NCI-H146 (cell line): Measurements from ENCODE around the gene PLCG2.

ENCODE experiments used
- DNase-seq: peaks from one replicate; lab custom pipeline; 2025; lab: John Stamatoyannopoulos, UW

PLCG2 gene

DNA sequence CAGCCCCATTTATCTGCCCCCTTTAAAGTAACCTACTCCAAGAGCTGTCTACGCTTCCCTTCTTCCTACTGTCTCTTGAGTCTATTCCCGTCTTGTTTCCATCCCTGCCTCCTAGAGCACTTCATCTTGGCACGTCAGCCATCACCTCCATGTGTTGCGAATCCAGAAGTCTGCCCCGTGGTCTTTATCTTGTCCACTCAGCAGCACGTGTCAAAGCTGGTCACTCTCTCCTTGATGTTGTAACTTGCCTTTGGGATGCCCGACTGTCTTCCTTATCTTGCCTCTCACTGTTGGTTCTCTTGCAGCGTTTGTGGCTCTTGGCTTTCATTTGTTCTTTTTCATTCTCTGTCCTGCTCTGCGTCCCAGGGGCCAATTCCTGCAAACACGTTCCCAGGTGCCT is 99.4 kb downstream of the PLCG2 start:
- DNase-seq, result no peak

DNA sequence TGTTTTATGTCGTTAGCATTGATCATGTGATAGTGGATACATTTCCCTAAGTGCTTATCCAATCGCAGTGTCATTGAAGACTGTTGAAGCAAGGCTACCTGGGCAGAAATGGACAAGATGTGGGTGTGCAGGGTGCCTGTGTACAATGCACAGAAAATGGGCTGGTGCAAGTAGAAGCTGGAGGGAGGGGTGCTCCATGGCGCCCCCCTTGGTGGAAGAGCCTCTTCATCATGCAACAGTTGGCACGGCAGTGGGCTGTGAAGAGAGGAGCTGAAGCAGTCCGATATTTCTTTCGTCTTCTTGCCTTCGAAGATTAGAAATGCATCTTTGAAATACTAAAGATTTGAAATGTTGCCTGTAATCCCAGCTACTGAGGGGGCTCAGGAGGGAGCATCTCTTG is 100.5 kb downstream of the PLCG2 start:
- no peak for DNase-seq

DNA sequence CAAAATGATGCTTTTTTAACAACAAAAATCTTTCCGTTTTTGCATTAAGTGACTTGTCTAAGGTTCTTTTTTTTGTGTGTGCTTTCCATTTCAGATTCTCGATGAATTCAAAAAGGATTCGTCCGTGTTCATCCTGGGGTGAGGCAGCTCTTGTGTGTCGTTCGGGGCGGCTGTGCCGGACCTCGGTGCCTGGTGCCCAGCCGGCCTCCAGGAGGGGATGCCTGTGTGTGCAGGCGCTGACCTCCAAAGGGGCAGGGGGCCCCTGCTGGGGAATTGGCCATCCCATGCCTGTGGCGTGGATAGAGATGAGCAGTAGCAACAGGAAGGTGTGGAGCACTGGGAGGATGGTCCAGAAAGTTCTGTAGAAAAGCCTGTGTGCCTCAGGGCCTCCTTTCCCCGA is 101.7 kb downstream of the PLCG2 start:
- no peak for DNase-seq

DNA sequence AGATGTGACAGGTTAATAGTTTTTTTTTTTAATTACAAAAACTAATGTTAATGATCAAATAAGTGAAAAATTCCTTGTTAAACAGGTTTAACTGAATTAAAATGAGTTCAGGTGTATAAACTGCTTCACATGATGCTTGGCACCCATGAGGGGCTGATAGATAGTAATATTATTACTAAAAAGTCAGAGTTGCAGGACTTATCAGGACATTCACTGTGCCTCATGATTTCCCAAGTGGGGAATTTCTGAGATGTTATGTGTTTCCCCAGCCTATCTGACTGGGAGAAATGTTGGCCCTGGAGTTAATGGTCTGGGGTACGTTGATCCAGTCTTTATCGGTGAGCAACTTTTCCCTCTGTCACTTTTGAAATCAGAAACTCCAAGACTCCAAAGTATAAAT is 102.1 kb downstream of the PLCG2 start:
- no peak for DNase-seq

DNA sequence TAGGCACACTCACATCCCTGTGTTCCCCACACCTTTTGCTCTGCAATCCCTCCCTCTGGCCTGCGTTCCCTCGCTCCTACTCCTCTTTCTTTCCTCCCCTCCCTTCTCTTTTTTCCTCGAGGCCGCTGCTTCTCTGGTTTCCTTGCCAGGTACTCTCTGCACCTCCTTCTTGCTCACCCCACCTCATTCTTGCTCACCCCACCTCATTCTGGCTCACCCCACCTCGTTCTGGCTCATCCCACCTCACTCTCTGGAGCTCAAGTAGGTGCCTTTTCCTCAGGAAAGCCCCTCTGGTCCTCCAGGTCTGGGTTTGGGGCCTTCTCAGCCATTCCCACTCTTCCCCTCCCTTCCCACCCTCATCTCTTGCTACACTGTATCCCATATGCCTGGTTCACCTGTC is 103.5 kb downstream of the PLCG2 start:
- DNase-seq, result no peak

DNA sequence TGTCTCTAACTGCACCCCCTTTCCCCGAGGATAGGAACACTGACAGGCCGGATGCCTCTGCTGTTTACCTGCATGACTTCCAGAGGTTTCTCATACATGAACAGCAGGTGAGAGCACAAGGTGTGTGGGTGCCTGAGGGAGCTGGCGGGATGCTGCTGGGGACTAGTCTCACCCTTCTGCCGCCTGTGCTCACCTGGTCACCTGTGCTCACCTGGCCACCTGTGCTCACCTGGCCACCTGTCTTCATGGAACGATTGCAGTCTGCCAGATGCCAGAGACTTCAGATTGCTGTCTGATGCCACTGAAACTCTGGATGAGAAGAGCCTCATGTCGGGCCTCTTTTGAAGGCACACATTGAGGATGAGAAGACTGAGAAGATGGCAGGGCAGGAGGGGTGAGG is 104.1 kb downstream of the PLCG2 start:
- DNase-seq, result peak; percentile 58

DNA sequence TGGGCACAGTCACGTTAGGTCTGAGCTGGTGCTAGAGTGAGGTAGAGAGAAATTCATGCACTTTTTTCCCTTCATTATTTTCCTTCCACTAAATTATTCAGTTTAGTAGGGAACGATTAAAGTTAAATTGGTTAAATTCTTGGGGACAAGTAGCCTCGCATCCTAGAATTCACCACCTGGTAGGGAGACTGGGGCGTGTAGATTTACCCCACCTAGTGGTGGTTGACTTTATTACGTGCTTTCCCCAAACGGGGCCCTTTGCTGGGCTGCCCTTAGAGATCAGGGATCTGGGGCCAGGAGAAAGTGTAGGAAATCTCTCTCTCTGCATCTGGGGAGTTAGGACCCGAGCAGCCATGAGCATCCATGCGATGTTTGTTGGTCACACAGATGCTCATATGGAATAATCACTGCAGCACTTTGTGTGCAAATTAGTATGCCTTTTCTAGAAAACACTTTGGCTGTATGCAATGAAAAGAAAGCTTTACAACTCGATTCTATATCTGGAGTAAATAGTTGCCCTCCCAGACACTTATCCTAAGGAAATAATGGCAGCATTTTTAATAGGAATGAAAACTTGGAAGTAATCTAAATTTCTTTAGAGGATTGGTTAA is 107.0 kb downstream of the PLCG2 start:
- peak; percentile 33 for DNase-seq

DNA sequence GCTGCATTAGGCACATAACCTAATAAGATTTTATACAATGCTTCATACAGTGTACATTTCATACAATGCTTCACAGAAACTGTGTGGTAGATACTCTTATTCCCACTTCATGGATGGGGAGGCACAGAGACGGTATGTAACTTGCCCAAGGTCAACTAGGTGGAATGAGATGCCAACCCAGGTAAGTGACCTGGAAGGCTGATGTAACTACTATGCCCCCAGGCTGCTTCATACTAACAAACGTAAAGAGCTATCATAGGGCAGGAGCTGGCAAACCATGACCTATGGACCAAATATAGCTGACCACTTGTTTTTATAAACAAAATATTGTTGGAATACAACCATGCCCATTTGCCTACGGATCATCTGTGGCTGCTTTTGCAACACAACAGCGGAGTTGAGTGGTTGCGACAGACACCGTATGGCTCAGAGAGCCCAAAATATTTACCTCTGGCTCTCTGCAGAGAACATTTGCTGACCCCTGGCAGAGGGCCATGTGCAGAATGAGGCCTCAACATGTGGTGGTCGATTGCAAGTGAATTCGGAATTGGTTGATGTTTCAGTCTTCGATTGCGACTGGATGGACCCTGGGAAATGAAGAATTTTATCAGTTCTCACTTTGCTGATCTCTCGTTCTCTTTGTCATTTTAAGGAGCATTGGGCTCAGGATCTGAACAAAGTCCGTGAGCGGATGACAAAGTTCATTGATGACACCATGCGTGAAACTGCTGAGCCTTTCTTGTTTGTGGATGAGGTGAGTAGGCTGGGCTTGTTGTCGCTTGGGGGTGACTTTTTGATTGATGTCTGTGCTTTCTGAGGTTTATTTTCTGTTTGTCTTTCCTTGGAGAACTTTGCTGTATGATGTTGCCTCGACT is 109.7 kb downstream of the PLCG2 start:
- no peak for DNase-seq

DNA sequence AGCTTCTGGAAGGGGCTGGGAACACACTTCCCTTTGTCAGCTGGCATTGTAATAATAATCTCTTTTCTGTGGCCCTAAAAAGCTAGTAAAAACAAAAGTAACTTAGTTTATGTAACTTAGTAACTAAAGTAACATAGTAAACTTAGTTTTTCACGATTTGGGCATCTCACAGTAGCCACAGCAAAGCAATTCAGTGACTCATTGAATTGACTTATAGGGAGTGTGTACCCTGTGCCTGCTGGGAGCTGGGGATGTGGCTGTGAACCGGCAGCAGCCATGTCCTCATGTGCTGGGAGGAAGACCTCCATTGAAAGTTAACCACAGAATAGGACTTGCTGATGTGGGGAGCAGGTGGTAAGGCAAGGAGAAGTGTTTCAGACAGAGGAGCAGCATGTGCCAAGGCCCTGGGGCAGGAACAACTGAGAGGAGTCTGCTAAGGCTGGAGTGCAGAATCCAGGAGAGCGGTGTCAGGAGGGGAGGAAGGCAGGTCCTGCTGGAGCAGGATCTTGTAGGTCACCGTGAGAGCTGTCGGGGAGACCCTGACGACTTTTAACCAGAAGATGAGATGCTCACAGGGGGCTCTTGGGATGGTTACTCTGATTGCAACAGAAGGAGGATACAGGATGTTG is 112.8 kb downstream of the PLCG2 start:
- DNase-seq, result no peak

DNA sequence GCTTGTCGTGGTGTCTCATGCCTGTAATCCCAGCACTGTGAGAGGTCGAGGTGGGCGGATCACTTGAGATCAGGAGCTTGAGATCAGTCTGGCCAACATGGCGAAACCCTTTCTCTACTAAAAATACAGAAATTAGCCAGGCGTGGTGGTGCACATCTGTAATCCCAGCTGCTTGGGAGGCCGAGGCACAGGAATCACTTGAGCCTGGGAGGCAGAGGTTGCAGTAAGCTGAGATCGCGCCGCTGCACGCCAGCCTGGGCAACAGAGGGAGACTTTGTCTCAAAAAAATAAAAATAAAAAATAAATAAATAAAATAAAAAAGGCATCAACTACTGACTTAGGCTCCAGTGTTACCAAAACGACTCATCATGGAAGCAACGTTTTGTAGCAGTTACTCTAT is 115.5 kb downstream of the PLCG2 start:
- DNase-seq, result no peak

DNA sequence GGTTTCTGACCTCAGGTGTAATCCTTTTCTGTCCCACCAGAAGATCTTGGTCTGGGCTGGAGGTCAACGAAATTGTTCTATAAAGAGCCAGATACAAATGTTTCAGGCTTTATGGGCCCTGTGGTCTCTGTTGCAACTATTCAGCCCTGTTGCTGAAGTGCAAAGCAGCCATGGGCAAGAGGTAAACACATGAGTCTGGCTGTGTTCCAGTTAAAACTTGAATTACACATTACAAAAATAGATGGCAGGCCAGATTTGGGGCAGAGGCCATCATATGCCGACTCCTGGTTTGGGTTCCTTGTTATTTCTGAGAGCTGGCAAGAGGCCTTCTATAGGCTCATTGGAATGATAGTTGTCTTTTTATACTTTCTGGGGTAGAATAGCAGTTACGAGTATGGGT is 117.8 kb downstream of the PLCG2 start:
- no peak for DNase-seq

DNA sequence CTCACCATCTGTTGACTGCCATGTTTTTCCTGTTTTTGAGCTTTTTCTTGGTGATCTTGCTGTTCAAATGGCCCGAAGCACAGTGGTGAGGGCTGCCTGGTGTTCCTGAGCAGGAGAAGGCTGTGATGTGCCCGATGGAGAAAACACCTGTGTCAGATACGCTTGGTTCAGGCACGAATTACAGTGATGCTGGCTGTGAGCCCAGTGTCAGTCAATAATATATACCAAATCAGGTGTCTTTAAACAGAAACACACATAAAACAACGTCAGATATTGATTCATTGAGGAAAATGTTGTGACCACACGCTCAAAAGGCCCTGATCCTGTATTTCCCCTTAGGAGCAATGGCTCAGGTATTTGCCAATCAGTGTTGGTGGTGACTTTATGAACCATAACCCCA is 120.5 kb downstream of the PLCG2 start:
- peak; percentile 34 for DNase-seq

DNA sequence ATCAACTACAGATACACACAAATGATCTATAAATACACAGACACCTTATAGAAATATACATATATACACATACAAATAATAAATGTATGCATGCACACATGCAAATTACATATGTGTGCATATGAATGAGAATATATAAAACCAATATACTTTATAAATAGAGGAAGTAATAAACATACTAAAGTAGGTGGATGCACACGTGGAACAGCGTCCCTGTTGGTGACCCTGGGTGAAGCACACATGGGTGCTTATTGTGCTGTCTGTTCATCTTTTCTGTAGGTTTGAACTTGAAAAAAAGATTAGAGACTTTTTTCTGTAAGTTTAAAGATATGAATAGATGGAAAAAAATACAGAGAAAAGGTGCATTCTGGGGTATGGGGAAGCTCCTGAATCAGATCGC is 120.9 kb downstream of the PLCG2 start:
- DNase-seq, result no peak

DNA sequence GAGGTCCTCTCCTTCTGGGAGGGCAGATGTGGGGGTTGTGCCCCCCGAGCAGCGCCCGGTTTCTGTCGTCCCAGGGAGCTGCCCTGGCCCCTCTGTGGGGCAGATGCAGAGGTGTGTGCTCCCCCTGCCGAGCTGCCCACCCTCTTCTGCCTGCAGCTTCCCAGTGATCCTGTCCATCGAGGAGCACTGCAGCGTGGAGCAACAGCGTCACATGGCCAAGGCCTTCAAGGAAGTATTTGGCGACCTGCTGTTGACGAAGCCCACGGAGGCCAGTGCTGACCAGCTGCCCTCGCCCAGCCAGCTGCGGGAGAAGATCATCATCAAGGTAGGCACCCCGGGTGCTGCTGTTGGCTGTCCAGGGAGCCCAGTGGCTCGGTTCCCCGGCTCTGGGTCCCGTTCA is 121.4 kb downstream of the PLCG2 start:
- DNase-seq, result no peak

DNA sequence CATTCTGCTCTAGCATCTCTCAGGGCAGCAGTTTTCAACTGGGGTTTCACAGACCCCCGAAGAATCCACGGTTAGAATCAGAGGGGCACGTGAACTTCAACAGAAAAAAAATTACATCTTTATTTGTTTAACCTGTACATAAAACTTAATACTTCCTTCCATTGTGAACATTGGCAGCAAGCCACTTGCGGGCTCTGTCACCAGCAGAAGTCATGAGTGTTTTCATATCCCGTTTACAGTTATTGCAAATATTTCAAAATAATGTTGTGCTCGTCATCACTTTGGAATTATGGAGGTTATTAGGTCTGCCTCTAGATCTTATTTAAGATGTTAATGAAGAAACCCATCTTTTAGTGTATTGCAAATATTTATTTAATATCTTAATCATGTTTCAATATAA is 122.4 kb downstream of the PLCG2 start:
- no peak for DNase-seq

DNA sequence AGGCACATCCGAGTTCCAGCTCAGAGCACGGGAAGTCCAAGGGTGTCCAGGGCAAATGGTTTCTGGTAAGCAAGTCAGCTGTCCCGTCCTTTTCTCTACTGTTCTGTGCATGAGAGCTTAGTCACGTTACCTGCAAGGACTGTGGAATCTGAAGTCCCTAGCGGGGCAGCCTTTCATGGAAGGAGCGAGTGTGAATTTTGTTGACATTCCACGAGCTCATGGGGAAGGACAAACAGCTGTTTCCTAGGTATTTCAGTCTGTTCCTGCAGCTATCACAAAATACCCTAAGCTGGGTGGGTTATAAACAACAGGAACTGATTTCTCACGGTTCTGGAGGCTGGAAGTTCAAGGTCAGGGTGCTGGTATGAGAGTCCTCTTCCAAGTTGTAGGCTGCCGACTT is 122.9 kb downstream of the PLCG2 start:
- DNase-seq, result no peak

DNA sequence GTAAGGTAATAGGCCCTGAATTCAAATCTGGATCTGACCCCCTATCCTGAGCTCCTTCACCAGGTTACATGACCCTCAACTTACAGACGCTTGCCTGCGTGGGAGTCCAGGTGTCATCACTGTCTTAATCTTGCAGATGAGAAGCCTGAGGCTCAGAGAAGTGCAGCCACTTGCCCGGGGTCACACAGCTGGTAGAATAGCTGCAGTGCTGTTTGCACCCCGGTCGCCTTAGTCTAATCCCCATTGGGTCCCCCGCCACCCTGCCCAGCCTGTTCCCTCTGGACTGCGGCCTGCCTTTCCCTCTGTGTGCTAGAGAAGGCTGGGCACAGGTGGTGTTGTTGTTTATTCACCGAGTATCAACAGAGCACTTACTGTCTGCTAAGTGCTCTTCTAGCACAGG is 125.2 kb downstream of the PLCG2 start:
- no peak for DNase-seq

DNA sequence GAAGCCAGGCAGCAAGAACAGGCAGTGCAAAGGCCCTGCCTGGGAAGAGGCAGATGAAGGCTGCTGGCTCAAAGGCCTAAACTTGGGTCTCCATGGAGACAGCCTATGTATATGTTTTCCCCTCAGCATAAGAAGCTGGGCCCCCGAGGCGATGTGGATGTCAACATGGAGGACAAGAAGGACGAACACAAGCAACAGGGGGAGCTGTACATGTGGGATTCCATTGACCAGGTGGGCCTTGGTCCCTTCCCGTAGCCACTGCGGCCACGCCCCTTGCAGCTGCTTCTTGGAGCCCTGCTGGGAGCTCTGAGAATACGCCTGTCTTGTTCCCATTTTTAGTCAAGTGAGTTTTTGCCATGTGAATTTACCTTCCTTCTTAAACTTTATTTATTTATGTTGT is 126.2 kb downstream of the PLCG2 start:
- DNase-seq, result peak; percentile 81

DNA sequence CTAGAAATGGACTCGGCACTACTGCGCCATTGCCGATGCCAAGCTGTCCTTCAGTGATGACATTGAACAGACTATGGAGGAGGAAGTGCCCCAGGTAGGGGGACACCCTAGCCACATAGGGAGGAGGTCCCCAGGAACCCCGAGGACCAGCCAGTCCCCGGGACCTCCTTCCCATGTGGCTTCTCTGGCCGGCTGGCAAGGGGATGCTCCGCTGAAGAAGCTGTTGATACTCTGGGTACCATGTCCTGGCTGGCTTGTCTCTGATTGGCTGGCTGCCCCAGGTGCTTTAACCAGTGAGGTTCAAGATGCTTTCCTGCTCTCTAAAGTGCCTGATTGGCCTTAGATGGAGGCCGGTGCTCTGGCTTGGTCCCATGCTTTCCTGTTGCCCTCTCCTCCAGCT is 128.6 kb downstream of the PLCG2 start:
- DNase-seq, result no peak

DNA sequence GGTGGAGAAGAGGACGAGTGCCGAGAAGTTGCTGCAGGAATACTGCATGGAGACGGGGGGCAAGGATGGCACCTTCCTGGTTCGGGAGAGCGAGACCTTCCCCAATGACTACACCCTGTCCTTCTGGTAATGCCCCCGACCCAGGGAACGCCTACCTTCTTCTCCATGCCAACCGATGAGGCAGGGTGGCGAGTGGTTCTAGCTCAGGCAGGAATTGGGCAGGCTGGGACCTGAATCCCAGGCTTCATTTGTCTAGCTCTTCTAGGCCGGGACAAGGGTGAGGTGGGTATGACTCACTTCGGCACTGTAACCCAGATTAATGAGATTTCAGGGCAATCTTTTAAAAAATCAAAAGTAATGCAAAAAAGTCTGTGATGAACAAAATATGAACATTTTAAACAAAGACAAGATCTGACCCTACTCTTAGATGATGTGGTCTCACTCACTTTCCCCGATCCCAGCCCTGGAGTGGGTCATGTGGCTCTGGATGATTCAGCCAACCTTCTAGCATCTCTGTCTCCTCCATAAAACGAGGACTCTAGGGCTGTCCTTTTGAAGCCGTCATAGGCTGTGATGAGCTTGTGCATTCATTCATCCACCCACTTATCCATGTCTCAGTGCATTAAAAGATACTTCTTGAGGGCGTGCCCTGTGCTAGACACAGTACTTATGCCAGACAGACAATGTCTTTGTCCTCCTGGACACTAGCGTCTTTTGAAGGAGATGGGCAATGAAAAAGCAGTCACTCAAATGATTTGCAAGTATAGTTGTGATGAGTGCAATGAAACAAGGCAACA is 129.6 kb downstream of the PLCG2 start:
- no peak for DNase-seq

DNA sequence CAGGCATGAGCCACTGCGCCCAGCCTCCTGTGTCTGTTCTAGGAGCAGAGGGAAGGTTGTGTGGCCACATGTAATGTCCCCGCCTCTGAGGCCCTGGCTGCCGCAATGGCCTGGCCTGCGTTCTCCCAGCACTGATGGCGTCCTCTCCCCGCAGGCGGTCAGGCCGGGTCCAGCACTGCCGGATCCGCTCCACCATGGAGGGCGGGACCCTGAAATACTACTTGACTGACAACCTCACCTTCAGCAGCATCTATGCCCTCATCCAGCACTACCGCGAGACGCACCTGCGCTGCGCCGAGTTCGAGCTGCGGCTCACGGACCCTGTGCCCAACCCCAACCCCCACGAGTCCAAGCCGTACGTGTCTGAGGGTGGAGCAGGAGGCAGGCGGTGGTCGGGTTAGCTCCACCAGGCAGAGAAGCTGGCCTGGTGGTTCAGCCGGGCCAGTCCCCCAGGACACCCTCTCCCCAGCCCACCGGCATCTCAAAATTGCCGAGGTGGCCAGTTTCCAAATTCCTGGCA is 131.3 kb downstream of the PLCG2 start:
- DNase-seq, result no peak

DNA sequence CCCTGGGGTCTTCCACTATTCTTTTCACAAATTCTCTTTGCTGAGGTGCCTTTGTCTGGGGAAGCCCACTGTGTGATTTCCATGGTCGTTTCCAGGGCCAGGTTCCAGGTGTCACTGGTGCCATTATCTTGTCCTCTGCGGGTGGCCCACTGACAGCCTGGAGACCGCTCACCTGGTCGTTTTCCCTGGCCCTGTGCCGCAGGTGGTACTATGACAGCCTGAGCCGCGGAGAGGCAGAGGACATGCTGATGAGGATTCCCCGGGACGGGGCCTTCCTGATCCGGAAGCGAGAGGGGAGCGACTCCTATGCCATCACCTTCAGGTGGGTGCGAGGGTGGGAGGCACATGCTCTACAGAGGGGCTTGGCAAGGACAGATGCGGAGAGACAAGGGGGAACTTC is 133.3 kb downstream of the PLCG2 start:
- peak; percentile 89 for DNase-seq
